Right lobe of liver (tissue), 6 donors: Measurements from ENCODE around the gene ADPRHL1. TPM values are rescaled to one million over a fixed set of nuclear protein-coding genes. Genes with fewer than 3 reads are reported as not detected.
"Not testable (repeated sequence)": the region's sequence is repeated elsewhere in the genome, so short reads cannot be mapped to it uniquely, and the experiment has no call there.

Experiments used
- ATAC-seq, 4 donors: fragments of 200-7000 bp; cut with Tn5 transposase; one replicate each; pipeline ENCODE4 v1.9.1; 2020; ENCODE audit warnings: mild to moderate bottlenecking in 4 of 4, moderate library complexity in 4 of 4
- DNase-seq, 3 donors: peaks; one replicate each; pipeline ENCODE4 v3.0.0-alpha.2; 2020
- H3K27ac ChIP-seq, 3 donors: fragments of 200-600 bp; one replicate each; pipeline ENCODE4 v1.8.0; 2022
- H3K27me3 ChIP-seq, 2 donors: fragments of 200-600 bp; one replicate each; pipeline ENCODE4 v1.8.0; 2022
- H3K36me3 ChIP-seq, 4 donors: fragments of 200-600 bp; sonication (generic) in 1 of 4; one replicate each; pipeline versions ENCODE4 v1.5.1 to v1.8.0; 2017 to 2022; ENCODE audit warnings: control low read depth in 1 of 4
- H3K4me1 ChIP-seq, 4 donors: fragments of 200-600 bp; sonication (generic) in 1 of 4; one replicate each; pipeline versions ENCODE4 v1.5.1 to v1.8.0; 2017 to 2022; ENCODE audit warnings: control low read depth in 1 of 4
- H3K4me3 ChIP-seq, 3 donors: fragments of 200-600 bp; one replicate each; pipeline ENCODE4 v1.8.0; 2022
- H3K9me3 ChIP-seq, 4 donors: fragments of 200-600 bp; sonication (generic) in 1 of 4; one replicate each; pipeline versions ENCODE4 v1.5.1 to v1.8.0; 2017 to 2022; ENCODE audit warnings: control low read depth in 1 of 4
- POLR2A ChIP-seq: fragments of 450-650 bp; IDR thresholded peaks from one replicate; pipeline ENCODE4 v1.6.1; 2017; ENCODE audit warnings: antibody characterized with exemption, mild to moderate bottlenecking
- WGBS: methylation state at CpG from one replicate; pipeline ENCODE4 v1.1.6; 2018; ENCODE audit warnings: low coverage, low lambda C conversion rate; ENCODE audit not compliant: insufficient coverage; ENCODE audit errors: missing lambda C conversion rate; 5-methylcytosine and 5-hydroxymethylcytosine counted together
- intact Hi-C, 2 donors: fragments of 100-400 bp; cut with DNase I; formaldehyde crosslinking; loops; one replicate each; pipeline versions ENCODE4 v1.11.2 to v1.14.1; 2022
- total RNA-seq, 6 experiments: library from RNA; depleted of rRNA in 2 of 6; stranded (reverse); fragments of >200 nt in 2 of 6; fragmentation: NEBNext Ultra II Directional in 3 of 6; extraction: Animal tissue kit (Norgen Biotek cat#: 25700) in 3 of 6; gene quantifications; one replicate each; pipeline versions ENCODE4 v1.1.0 to v1.2.4, GENCODE V29; 2016 to 2023
- TF ChIP-seq, protein P1 (sequence below), 4 donors: fragments of 200-600 bp in 3 of 4; fragments of 450-650 bp in 1 of 4; IDR thresholded peaks; one replicate each; pipeline versions ENCODE4 v1.5.1 to v1.8.0; 2016 to 2022; ENCODE audit warnings: antibody characterized with exemption in 4 of 4, mild to moderate bottlenecking in 2 of 4
- donor health status: DM: no; HTN: yes; CAD: no.
- donor health status: DM: no; HTN: no; CAD: no.
- donor health status: DM: no; HTN: no; CAD: no.
- donor health status: DM: no; HTN: yes; CAD: no.
- donor health status: DM: no; HTN: yes; CAD: no.

ADPRHL1 gene
- total RNA-seq, 6 experiments from 2014 or later = 0.37 to 1.7 (median 1.1) TPM

- intact Hi-C loops = no loop called here
- Histone ChIP-seq H3K9me3 (no peaks in the 10 kb centered on the region), H3K27ac (no peak overlapping the region), H3K27me3 (no peaks in the 10 kb centered on the region), H3K4me1 (no peaks in the 10 kb centered on the region), H3K4me3 (no peak overlapping the region), H3K36me3 (no peaks in the 10 kb centered on the region)
- no peak for ATAC-seq
- WGBS = 47% methylated on average over 3 of the region's 29 CpGs
- TF ChIP-seq POLR2A = no peak
- TF ChIP-seq, protein P1, sequence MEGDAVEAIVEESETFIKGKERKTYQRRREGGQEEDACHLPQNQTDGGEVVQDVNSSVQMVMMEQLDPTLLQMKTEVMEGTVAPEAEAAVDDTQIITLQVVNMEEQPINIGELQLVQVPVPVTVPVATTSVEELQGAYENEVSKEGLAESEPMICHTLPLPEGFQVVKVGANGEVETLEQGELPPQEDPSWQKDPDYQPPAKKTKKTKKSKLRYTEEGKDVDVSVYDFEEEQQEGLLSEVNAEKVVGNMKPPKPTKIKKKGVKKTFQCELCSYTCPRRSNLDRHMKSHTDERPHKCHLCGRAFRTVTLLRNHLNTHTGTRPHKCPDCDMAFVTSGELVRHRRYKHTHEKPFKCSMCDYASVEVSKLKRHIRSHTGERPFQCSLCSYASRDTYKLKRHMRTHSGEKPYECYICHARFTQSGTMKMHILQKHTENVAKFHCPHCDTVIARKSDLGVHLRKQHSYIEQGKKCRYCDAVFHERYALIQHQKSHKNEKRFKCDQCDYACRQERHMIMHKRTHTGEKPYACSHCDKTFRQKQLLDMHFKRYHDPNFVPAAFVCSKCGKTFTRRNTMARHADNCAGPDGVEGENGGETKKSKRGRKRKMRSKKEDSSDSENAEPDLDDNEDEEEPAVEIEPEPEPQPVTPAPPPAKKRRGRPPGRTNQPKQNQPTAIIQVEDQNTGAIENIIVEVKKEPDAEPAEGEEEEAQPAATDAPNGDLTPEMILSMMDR (IDR thresholded peaks at IDR 0.05) = no peak
- no peak for DNase-seq
These were observed 84.1 kb downstream of the ADPRHL1 start for GRCh38 chr13:113369189-113369588.

GRCh38 chr13:113368353-113368752 is 84.9 kb downstream of the ADPRHL1 start:
- DNase-seq, H3K4me3 ChIP-seq, H3K9me3 ChIP-seq, ATAC-seq, H3K27me3 ChIP-seq, H3K36me3 ChIP-seq, H3K4me1 ChIP-seq, H3K27ac ChIP-seq, intact Hi-C loops: not testable (repeated sequence)
- whole genome bisulfite sequencing = 97% methylated on average over 5 of the region's 6 CpGs

GRCh38 chr13:113367771-113368170 is 85.5 kb downstream of the ADPRHL1 start:
- Histone ChIP-seq H3K36me3 (no peaks in the 10 kb centered on the region), H3K4me1 (peaks cover 0 to under 1% (median 0%) of the 10 kb centered on the region in 4 donors), H3K27ac (no peak overlapping the region), H3K27me3 (no peaks in the 10 kb centered on the region), H3K4me3 (no peak overlapping the region), H3K9me3 (no peaks in the 10 kb centered on the region)
- intact Hi-C loops = no loop called here
- no peak for ATAC-seq
- TF ChIP-seq, protein P1 (IDR thresholded peaks at IDR 0.05) = no peak
- no peak for TF ChIP-seq POLR2A
- DNase-seq = no peak
- 78% methylated on average over 3 of the region's 6 CpGs for WGBS

DNA sequence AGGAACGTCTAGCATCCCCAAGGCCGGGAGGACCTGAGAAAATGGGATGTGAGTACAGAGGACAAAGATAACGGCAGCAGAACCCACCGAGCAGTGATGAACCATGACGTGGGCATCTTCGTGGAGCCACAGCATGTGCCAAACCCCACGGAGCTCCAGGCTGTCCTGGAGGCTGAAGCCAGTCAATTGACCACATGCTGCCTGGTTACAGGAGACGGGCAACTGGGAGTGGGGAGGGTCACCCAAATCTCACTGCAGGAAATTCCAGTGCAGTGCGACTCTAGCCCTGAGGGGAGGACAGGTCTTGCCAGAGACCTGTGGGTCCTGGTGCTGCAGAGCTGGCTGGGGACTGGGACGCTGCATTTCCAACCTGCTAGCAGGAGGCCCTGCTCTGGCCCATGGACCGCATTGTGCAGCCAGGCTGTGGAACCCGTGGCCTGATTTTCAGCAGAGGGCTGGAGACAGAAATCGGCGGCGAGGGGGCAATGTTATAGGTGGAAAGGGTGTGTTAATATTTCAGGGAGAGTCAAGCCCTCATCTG is 86.2 kb downstream of the ADPRHL1 start:
- no peak for DNase-seq
- Histone ChIP-seq H3K27me3 (no peaks in the 10 kb centered on the region), H3K4me1 (peaks cover 0 to 8% (median 0%) of the 10 kb centered on the region in 4 donors), H3K27ac (no peak overlapping the region), H3K36me3 (no peaks in the 10 kb centered on the region), H3K4me3 (no peak overlapping the region), H3K9me3 (no peaks in the 10 kb centered on the region)
- 68% methylated on average over 12 of the region's 15 CpGs for WGBS
- intact Hi-C loops = no loop called here
- TF ChIP-seq, protein P1 (IDR thresholded peaks at IDR 0.05) = no peak
- no peak for TF ChIP-seq POLR2A
- ATAC-seq = no peak

DNA sequence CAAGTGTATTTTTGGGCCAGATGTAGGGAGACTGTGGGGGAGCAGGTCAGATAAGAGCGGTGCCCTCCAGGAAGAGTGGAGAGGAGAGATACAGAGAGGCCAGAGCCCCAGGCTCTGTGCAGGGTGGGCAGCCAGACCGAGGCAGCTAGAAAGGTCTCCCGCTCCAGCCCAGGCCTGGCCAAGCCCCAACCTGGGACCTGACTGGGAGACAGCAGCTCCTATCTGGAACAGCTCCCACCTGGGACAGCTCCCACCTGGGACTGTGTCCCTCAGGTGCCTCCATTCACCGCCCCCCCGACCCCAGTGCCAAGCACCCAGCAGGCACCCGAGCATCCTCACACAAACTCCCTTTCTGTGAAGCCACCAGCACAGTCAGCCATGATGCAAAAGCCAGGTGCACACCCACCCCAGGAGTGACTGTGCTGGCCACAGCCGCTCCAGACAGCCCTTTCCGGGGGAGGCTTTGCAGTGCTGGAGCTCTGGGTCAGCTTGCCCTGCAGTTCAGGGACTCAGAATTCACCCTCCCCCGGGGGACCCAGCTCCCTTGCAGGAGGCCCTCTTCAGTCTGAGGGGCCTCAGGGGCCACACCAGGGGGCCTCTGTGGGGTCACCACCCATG is 87.2 kb downstream of the ADPRHL1 start:
- H3K4me1 ChIP-seq = peaks cover 0 to 18% (median 0%) of the 10 kb centered on the region in 4 donors
- no peak overlapping the region for H3K27ac ChIP-seq
- TF ChIP-seq, protein P1 (IDR thresholded peaks at IDR 0.05) = no peak
- no peak for TF ChIP-seq POLR2A
- WGBS = 69% methylated on average over 3 of the region's 9 CpGs
- ATAC-seq (no peak), DNase-seq (no peak)
- H3K27me3 ChIP-seq = no peaks in the 10 kb centered on the region
- H3K36me3 ChIP-seq = no peaks in the 10 kb centered on the region
- intact Hi-C loops = no loop called here
- H3K4me3 ChIP-seq = no peak overlapping the region
- H3K9me3 ChIP-seq = no peaks in the 10 kb centered on the region
